Retinal pigment epithelial cell (primary cell): ENCODE measurements around the gene SUMF1.

Experiments used
- DNase-seq: peaks from one replicate; pipeline ENCODE4 v3.0.0-alpha.2; 2010; ENCODE audit warnings: low read depth
- H3K4me3 ChIP-seq: 2 replicates; pipeline ENCODE4 v1.5.1; 2011; ENCODE audit warnings: mild to moderate bottlenecking, low read length, control low read depth, moderate library complexity
- TF ChIP-seq, protein P1 (sequence below): conservative IDR thresholded peaks from 2 replicates; pipeline ENCODE4 v1.5.1; 2011; ENCODE audit warnings: low read depth, low read length, control low read depth, inconsistent platforms

The SUMF1 gene

DNA sequence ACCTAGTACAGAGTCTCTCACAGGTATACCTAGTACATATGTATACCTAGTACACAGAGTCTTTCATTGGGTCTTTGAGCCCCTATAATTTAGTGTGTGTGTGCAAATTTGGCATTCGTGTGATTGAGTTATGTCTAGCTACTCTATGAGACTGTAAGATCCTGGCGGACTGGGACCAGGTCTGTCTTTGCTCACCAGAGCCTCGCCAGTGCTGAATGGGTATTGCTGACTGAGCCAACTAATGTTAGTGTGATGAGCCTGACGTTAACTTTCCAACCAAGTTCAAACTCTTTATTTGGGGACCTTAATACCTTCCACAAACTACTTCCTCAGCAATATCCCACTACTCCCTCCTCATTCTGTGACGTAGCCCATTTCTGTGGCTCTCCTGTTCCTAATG, 128.3 kb downstream of the SUMF1 start:
- TF ChIP-seq, protein P1, sequence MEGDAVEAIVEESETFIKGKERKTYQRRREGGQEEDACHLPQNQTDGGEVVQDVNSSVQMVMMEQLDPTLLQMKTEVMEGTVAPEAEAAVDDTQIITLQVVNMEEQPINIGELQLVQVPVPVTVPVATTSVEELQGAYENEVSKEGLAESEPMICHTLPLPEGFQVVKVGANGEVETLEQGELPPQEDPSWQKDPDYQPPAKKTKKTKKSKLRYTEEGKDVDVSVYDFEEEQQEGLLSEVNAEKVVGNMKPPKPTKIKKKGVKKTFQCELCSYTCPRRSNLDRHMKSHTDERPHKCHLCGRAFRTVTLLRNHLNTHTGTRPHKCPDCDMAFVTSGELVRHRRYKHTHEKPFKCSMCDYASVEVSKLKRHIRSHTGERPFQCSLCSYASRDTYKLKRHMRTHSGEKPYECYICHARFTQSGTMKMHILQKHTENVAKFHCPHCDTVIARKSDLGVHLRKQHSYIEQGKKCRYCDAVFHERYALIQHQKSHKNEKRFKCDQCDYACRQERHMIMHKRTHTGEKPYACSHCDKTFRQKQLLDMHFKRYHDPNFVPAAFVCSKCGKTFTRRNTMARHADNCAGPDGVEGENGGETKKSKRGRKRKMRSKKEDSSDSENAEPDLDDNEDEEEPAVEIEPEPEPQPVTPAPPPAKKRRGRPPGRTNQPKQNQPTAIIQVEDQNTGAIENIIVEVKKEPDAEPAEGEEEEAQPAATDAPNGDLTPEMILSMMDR = no peak
- H3K4me3 ChIP-seq = no peak overlapping the region
- DNase-seq = no peak

DNA sequence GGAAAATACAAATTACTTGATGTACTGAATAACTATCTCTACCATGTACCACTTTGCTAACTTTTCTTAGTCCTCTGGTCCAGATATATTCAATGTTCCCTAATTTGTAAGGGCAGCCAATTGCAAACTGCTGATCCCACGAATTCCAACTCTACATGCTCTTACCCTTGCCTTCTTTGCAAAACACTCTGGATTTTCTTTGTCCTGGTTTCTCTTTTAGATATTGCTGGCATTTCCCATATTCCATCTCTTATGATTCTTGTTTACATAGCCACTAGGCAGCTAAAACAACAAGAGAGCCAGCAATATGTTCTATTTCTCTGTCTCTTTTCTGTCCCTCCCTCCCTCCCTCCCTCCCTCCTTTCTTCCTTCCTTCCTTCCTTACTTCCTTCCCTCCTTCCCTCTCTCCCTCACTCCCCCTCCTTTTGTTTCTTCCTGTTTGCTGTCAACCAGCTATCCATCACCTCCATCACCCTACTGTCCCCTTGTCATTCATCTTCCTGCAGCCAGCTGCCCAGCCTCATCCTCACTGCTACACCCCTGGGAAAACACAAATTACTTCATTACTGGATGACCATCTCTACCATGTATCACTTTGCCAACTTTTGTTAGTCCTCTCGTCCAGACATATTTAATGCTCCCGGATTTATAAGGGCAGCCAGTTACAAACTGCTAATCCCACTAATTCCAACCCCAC, 130.1 kb downstream of the SUMF1 start:
- no peak for DNase-seq
- TF ChIP-seq, protein P1 = no peak
- H3K4me3 ChIP-seq = no peak overlapping the region

- no peak overlapping the region for H3K4me3 ChIP-seq
- TF ChIP-seq, protein P1 = no peak
- no peak for DNase-seq
Observed at GRCh38 chr3:4335840-4336562, 131.1 kb downstream of the SUMF1 start.

GRCh38 chr3:4334548-4334947, 132.5 kb downstream of the SUMF1 start:
- no peak overlapping the region for H3K4me3 ChIP-seq
- TF ChIP-seq, protein P1 = peak; percentile 17
- no peak for DNase-seq

DNA sequence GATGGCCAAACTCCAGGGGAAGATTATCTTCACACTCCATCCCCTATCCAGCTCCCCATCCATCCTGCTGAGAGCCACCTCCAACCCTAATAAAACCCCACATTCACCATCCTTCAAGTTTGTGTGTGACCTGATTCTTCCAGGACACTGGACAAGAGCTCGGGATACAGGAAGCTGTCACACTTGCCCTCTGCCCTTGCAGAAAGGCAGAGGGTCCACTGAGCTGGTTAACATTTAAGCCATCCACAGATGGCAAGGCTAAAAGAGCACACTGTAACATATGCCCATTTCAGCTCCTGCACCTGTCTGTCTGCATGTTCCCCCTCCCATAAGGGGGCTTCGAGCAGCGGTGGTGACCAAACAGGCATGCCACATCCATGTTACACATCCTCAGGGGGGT, 134.1 kb downstream of the SUMF1 start:
- TF ChIP-seq, protein P1 = no peak
- H3K4me3 ChIP-seq = no peak overlapping the region
- no peak for DNase-seq

- DNase-seq = no peak
Observed at GRCh38 chr3:4332574-4332973, 134.5 kb downstream of the SUMF1 start.

More at GRCh38 chr3:4332574-4332973, 134.5 kb downstream of the SUMF1 start:
- no peak overlapping the region for H3K4me3 ChIP-seq
- TF ChIP-seq, protein P1 = no peak
